Activated CD8-positive, alpha-beta memory T cell treated with anti-CD3 and anti-CD28 coated beads, Interleukin-2, amount 50 U/mL, for 48 hours (primary cell): ENCODE measurements around the gene ATG10.
"Not testable (repeated sequence)": the region's sequence is repeated elsewhere in the genome, so short reads cannot be mapped to it uniquely, and the experiment has no call there.

Experiments
- DNase-seq: peaks from one replicate; pipeline ENCODE4 v3.0.0-alpha.2; 2020

The ATG10 gene

DNA sequence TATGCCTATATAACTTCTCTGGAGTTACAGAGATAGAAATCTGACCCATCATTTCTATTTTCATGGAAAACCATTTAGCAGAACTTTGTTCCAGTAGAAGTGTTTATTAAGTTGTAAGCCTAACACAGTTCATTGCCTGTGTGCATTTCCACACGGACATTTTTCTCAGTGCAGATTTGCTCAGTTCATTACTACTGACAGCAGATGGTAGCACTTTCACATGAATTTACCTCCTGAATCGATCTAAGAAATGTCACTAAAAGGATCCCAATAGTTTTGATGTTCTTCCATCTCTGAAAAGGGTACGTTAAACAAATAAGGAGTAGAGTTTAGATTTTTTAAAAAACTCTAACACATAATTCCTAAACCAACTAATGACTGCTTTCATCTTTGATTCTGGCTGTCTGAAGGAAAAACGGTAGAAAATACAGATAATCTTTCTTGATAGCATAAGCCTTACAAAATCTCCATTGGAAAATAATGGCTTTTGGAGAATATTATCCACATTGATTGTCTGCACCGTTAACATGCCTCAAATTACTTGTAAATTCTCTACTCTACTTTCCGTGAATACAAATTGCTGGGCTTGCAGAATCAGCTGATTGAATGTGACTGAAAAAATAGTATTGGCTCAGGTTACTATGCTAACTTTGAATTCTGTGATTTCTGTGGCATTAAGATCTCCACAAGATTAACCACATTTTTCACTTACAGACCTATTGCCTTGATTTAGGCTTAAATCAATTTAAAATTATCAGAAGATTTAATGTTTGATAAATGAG, 273.2 kb downstream of the ATG10 start:
- DNase-seq, result no peak

- DNase-seq, result no peak
Observed at GRCh38 chr5:82246960-82247574, 275.2 kb downstream of the ATG10 start.

GRCh38 chr5:82252744-82253143, 280.9 kb downstream of the ATG10 start:
- DNase-seq, result no peak

DNA sequence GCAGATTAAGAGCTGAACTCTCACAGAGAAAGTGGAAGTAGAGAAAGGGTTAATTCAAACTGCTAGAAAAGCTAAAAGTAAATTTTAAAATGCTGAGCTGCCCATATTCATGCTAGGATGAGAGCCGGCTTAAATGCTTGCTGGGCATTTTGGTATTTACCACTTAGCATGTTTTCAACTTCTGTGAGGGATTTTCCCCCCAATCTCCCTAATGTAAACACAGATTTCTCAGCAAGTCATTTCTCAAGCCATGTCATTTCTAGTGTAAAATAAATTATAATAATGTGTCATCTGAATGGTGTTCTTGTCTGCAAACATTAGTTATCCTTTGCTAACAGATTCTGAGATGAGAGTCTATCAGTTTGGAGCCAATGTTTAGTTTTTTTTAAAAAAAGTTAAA, 284.0 kb downstream of the ATG10 start:
- no peak for DNase-seq

DNA sequence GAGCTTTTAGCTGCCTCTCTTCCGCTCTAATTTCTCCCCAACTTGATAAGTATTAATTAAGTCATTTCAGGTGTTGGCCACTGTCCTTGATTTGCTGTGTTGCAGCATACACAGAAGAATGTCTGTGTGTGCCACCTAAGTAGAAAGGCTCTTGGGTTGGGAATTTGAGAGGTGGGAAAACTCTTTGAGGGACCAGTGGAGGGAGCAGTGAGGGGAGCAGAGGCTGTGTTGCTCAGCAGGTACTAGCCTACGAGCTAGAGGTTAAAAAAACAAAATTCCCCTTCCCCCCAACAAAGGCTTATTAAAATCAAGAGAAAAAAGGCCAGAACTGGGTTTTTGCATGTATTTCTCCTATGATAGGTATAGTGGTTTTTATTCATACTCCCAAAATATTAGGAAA, 285.4 kb downstream of the ATG10 start:
- no peak for DNase-seq

- no peak for DNase-seq
Observed at GRCh38 chr5:82257729-82258128, 285.9 kb downstream of the ATG10 start.

GRCh38 chr5:82259172-82259800, 287.5 kb downstream of the ATG10 start:
- no peak for DNase-seq

DNA sequence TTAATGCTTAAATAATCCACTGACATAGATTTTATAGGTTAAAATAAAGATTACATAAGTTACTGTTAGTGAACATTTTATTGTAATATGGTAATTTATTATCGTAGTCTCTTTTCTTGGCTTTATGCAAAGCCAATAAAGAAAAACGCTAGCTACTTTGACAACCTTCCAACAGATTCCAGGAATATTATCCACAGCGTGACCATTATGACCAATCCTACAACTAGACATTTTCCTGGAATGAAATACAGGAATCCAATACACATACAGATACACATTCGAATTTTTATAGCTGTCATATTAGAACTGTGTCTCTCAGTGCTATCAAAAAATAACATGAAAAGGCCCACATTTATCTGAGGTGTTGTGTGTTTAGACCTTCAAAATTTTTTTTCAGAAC, 293.2 kb downstream of the ATG10 start:
- no peak for DNase-seq

DNA sequence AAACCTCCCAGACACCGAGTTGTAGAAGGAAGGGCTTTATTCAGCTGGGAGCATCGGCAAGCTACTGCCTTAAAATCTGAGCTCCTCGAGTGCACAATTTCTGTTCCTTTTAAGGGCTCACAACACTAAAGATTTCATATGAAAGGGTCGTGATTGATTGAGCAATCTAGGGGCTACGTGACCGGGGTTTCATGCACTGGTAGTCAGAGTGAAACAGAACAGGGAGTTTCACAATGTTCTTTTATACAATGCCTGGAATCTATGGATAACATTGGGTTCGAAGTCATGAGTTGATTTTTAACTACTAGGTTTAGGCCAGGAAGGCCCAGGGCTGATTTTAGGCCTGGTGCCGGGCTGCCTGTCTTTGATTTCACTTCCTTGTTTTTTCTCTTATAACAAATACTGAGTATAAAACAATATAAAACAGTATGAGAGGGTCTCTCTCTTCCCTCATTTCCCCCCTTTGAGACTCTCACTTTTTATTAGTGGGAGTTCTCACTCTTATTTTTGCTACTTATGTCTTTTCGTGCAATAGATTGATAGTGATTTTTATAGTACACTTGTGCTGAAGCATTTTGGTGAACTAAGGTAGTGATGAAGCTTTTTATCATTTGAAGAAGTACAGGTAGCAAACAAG, 295.6 kb downstream of the ATG10 start:
- not testable (repeated sequence) for DNase-seq

GRCh38 chr5:82269363-82269762, 297.5 kb downstream of the ATG10 start:
- not testable (repeated sequence) for DNase-seq

- peak; percentile 70 for DNase-seq
Observed at GRCh38 chr5:82272571-82273356, 300.9 kb downstream of the ATG10 start.

GRCh38 chr5:82273426-82273825, 301.6 kb downstream of the ATG10 start:
- DNase-seq, result not testable (repeated sequence)

- peak; percentile 76 for DNase-seq
Observed at GRCh38 chr5:82274343-82275211, 302.8 kb downstream of the ATG10 start.

GRCh38 chr5:82275216-82275664, 303.4 kb downstream of the ATG10 start:
- DNase-seq, result no peak

GRCh38 chr5:82276800-82277612, 305.2 kb downstream of the ATG10 start:
- DNase-seq, result peak; percentile 57

- DNase-seq, result peak; percentile 58
Observed at GRCh38 chr5:82277613-82277986, 305.8 kb downstream of the ATG10 start.

DNA sequence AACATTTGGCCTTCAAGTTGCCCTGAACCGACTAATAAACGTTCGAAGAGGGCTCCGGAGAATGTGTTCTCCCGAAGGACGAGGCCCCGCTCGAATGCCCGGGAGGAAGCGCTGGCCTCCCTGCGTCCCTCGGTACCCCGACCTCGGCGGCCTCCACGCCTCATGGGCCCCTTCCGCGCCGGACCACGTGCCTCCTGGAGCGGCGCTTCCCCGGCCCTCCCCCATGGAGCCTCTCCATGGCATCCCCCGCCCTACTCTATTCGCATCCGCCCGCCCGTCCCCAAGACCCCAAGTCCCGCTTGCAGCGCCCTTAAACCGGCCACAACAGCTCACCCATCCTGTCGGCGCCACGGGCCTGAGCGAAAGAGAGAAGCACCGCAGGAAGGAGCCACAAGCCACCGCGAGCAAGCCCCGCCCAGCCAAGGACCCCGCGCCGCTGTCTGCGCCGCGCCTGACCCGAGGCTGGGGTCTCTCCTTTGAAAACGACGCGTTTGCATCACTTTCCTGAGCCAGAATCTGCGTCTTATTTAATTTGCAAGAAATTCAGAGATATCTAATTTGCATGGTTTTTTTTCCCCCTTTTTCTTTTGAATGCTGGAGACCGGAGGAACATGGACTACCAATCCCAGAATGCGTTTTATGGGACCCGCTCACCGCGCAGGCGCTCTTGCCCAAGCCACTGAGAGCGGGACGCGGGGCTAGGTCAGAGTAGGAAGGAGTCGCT, 306.3 kb downstream of the ATG10 start, which contains the start of gene RPS23:
TSS of gene RPS23 (minus strand) at position 368 of the 724 bp plus-strand sequence. CDS start at position 337, 31 bp downstream.
- DNase-seq, result peak; percentile 94

- no peak for DNase-seq
Observed at GRCh38 chr5:82278711-82279370, 307.0 kb downstream of the ATG10 start.

DNA sequence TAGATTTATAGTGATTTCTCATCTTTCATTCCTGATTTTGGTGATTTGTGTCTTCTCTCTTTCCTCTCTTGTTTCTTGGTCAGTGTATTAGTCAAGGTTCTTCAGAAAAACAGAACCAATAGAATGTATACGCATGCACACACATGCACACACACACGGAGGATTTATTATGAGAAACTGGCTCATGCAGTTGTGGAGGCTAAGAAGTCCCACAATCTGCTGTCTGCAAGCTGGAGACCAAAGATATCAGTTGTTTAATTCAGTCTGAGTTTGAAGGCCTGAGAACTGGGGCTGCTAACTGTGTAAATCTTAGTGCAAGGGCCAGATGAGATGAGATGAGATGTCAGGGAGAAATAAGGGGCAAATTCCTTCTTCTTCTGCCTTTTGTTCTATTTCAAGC, 312.1 kb downstream of the ATG10 start:
- no peak for DNase-seq
